ENCODE results near the gene DDOST.
A peak's percentile ranks its signal among the peaks of the same experiment; 100 is the strongest.

The DDOST gene

GRCh38 chr1:20661207-20662109, at the start of gene DDOST:
Gene DDOST, minus strand, starts transcription at chr1:20661369. Its CDS starts 19 bp downstream, at chr1:20661350.
- peak; percentile 90 to 92 for DNase-seq (ENCODE audit: low read depth in 2 of 2)

GRCh38 chr1:20710469-20711284, 49.5 kb upstream of the DDOST start:
- no peak for DNase-seq (ENCODE audit: low read depth in 2 of 2)

- DNase-seq (ENCODE audit: low read depth in 2 of 2): no peak
These were observed 48.7 kb upstream of the DDOST start for GRCh38 chr1:20709868-20710267.

- no peak for DNase-seq (ENCODE audit: low read depth in 2 of 2)
These were observed 47.7 kb upstream of the DDOST start for GRCh38 chr1:20708891-20709290.

GRCh38 chr1:20708057-20708456, 46.9 kb upstream of the DDOST start:
- no peak for DNase-seq (ENCODE audit: low read depth in 2 of 2)

- no peak for DNase-seq (ENCODE audit: low read depth in 2 of 2)
These were observed 45.7 kb upstream of the DDOST start for GRCh38 chr1:20706841-20707240.

- no peak for DNase-seq (ENCODE audit: low read depth in 2 of 2)
These were observed 44.1 kb upstream of the DDOST start for GRCh38 chr1:20705203-20705755.

- DNase-seq (ENCODE audit: low read depth in 2 of 2): no peak
These were observed 43.4 kb upstream of the DDOST start for GRCh38 chr1:20704390-20705202.

- DNase-seq (ENCODE audit: low read depth in 2 of 2): no peak
These were observed 42.1 kb upstream of the DDOST start for GRCh38 chr1:20703124-20703756.

GRCh38 chr1:20702416-20702815, 41.2 kb upstream of the DDOST start:
- no peak for DNase-seq (ENCODE audit: low read depth in 2 of 2)

- DNase-seq (ENCODE audit: low read depth in 2 of 2): no peak
These were observed 40.7 kb upstream of the DDOST start for GRCh38 chr1:20701847-20702246.

- DNase-seq (ENCODE audit: low read depth in 2 of 2): no peak
These were observed 40.3 kb upstream of the DDOST start for GRCh38 chr1:20701446-20701845.

GRCh38 chr1:20700636-20701215, 39.6 kb upstream of the DDOST start:
- DNase-seq (ENCODE audit: low read depth in 2 of 2): no peak

GRCh38 chr1:20699558-20699957, 38.4 kb upstream of the DDOST start:
- DNase-seq (ENCODE audit: low read depth in 2 of 2): no peak

GRCh38 chr1:20698195-20698910, 37.2 kb upstream of the DDOST start:
- DNase-seq (ENCODE audit: low read depth in 2 of 2): no peak

GRCh38 chr1:20697563-20697962, 36.4 kb upstream of the DDOST start:
- no peak for DNase-seq (ENCODE audit: low read depth in 2 of 2)

- peak; percentile 57 to 66 for DNase-seq (ENCODE audit: low read depth in 2 of 2)
These were observed 35.5 kb upstream of the DDOST start for GRCh38 chr1:20696397-20697333.

- no peak for DNase-seq (ENCODE audit: low read depth in 2 of 2)
These were observed 34.3 kb upstream of the DDOST start for GRCh38 chr1:20695515-20695914.

- DNase-seq (ENCODE audit: low read depth in 2 of 2): no peak
These were observed 32.5 kb upstream of the DDOST start for GRCh38 chr1:20693623-20694022.

Data from stimulated activated CD8-positive, alpha-beta memory T cell treated with anti-CD3 and anti-CD28 coated beads, Interleukin-2, amount 100 ng/mL, for 48 hours (primary cell).